ENCODE results near the gene GREM2.

The GREM2 gene

GRCh38 chr1:240575981-240576662 is 35.8 kb downstream of the GREM2 start:
- Histone ChIP-seq H3K36me3 (no peaks in the 10 kb centered on the region), H3K4me1 (no peaks in the 10 kb centered on the region), H3K27ac (no peak overlapping the region), H3K9me3 (no peaks in the 10 kb centered on the region), H3K4me3 (peak overlapping the region; percentile 3 to 11), H3K27me3 (no peaks in the 10 kb centered on the region)
- no peak for TF ChIP-seq CTCF (IDR thresholded peaks at IDR 0.05)
- DNase-seq, result peak in 1 of 2 donors; percentile 29
- intact Hi-C loops (cut with DNase I; ENCODE audit: low total_unique reads), result no loop called here

GRCh38 chr1:240572328-240572727 is 39.6 kb downstream of the GREM2 start:
- no peak for DNase-seq
- no peak for TF ChIP-seq CTCF (IDR thresholded peaks at IDR 0.05)

GRCh38 chr1:240571782-240572181 is 40.2 kb downstream of the GREM2 start:
- no peaks in the 10 kb centered on the region for H3K9me3 ChIP-seq
- H3K4me1 ChIP-seq, result no peaks in the 10 kb centered on the region
- intact Hi-C loops (cut with DNase I; ENCODE audit: low total_unique reads), result no loop called here
- TF ChIP-seq CTCF (IDR thresholded peaks at IDR 0.05), result no peak
- H3K36me3 ChIP-seq, result no peaks in the 10 kb centered on the region
- no peak for DNase-seq
- H3K4me3 ChIP-seq, result no peak overlapping the region
- H3K27me3 ChIP-seq, result no peaks in the 10 kb centered on the region
- H3K27ac ChIP-seq, result no peak overlapping the region

More at GRCh38 chr1:240572328-240572727, 39.6 kb downstream of the GREM2 start:
- intact Hi-C loops (cut with DNase I; ENCODE audit: low total_unique reads), result no loop called here
- Histone ChIP-seq H3K27me3 (no peaks in the 10 kb centered on the region), H3K27ac (no peak overlapping the region), H3K36me3 (no peaks in the 10 kb centered on the region), H3K9me3 (no peaks in the 10 kb centered on the region), H3K4me1 (no peaks in the 10 kb centered on the region), H3K4me3 (no peak overlapping the region)

- H3K27ac ChIP-seq, result no peak overlapping the region
- no peak for DNase-seq
- H3K4me1 ChIP-seq, result no peaks in the 10 kb centered on the region
- no peaks in the 10 kb centered on the region for H3K27me3 ChIP-seq
- H3K36me3 ChIP-seq, result no peaks in the 10 kb centered on the region
- intact Hi-C loops (cut with DNase I; ENCODE audit: low total_unique reads), result no loop called here
- H3K9me3 ChIP-seq, result no peaks in the 10 kb centered on the region
- no peak for TF ChIP-seq CTCF (IDR thresholded peaks at IDR 0.05)
- no peak overlapping the region for H3K4me3 ChIP-seq
Measured at GRCh38 chr1:240567066-240567465, 44.9 kb downstream of the GREM2 start.

- Histone ChIP-seq H3K4me3 (no peak overlapping the region), H3K27ac (no peak overlapping the region)
- intact Hi-C loops (cut with DNase I; ENCODE audit: low total_unique reads), result no loop called here
Measured at GRCh38 chr1:240562779-240563178, 49.2 kb downstream of the GREM2 start.

More at GRCh38 chr1:240562779-240563178, 49.2 kb downstream of the GREM2 start:
- Histone ChIP-seq H3K36me3 (no peaks in the 10 kb centered on the region), H3K9me3 (no peaks in the 10 kb centered on the region), H3K27me3 (no peaks in the 10 kb centered on the region), H3K4me1 (no peaks in the 10 kb centered on the region)
- DNase-seq, result no peak
- TF ChIP-seq CTCF (IDR thresholded peaks at IDR 0.05), result no peak
